ENCODE measurements around the gene CRY2.

CRY2 gene

GRCh38 chr11:45880772-45881570 is 33.7 kb downstream of the CRY2 start:
- Histone ChIP-seq H3K27me3 (ENCODE audit: insufficient read depth, low read depth, severe bottlenecking) (no peaks in the 10 kb centered on the region), H3K9me3 (ENCODE audit: severe bottlenecking) (no peaks in the 10 kb centered on the region), H3K4me3 (ENCODE audit: low read depth, low read length) (no peak overlapping the region), H3K36me3 (peaks cover 3% of the 10 kb centered on the region), H3K27ac (no peak overlapping the region)
- no peak for TF ChIP-seq CTCF (IDR thresholded peaks at IDR 0.05; ENCODE audit: low read depth, low read length)
- DNase-seq: no peak

DNA sequence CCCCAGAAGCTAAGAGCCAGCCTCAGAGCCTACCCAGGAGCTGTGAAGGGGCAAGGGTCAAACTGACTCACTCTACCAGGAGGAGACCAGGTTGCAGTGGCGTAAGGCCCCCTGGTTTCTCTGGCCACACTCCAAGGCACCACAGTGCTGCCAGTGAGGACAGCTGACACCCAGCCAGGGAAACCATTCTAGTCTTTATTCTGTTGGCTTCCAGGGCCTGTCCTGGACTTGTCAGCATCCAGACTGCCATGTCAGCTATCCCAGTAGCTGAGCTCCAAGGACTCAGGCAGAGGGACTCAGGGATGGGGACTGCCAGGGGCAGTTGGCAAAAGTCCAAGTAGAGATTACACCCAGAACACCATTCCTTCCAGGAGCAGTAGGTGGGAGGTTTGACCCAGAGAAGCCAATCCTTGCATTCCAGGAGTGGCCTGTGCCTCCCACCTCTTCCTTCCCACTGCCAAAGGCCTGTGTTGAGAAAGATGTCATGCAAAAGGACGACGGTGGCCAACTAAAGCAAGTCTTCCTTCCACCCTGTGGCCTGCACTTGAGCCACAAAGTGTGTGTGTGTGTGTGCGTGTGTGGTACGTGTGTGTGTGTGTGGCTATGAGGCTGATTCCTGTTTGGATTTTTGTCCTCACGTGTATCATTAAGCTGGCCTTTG is 34.6 kb downstream of the CRY2 start:
- no peak for DNase-seq
- no peaks in the 10 kb centered on the region for H3K9me3 ChIP-seq (ENCODE audit: severe bottlenecking)
- TF ChIP-seq CTCF (IDR thresholded peaks at IDR 0.05; ENCODE audit: low read depth, low read length): no peak
- no peak overlapping the region for H3K4me3 ChIP-seq (ENCODE audit: low read depth, low read length)
- H3K27me3 ChIP-seq (ENCODE audit: insufficient read depth, low read depth, severe bottlenecking): no peaks in the 10 kb centered on the region
- peaks cover 3% of the 10 kb centered on the region for H3K36me3 ChIP-seq
- no peak overlapping the region for H3K27ac ChIP-seq

GRCh38 chr11:45884596-45885185 is 37.4 kb downstream of the CRY2 start:
- Histone ChIP-seq H3K9me3 (ENCODE audit: severe bottlenecking) (no peaks in the 10 kb centered on the region), H3K27ac (peak overlapping the region; percentile 64; the same call in 1 of the 2 replicates), H3K27me3 (ENCODE audit: insufficient read depth, low read depth, severe bottlenecking) (no peaks in the 10 kb centered on the region), H3K36me3 (peaks cover 9% of the 10 kb centered on the region), H3K4me3 (ENCODE audit: low read depth, low read length) (no peak overlapping the region)
- no peak for TF ChIP-seq CTCF (IDR thresholded peaks at IDR 0.05; ENCODE audit: low read depth, low read length)
- DNase-seq: no peak

- H3K27ac ChIP-seq: peak within 1 kb of the TSS; percentile 65
- no peaks in the 10 kb centered on the region for H3K9me3 ChIP-seq (ENCODE audit: severe bottlenecking)
- H3K36me3 ChIP-seq: peaks cover 9% of the 10 kb centered on the region
- H3K27me3 ChIP-seq (ENCODE audit: insufficient read depth, low read depth, severe bottlenecking): no peaks in the 10 kb centered on the region
- TF ChIP-seq CTCF (IDR thresholded peaks at IDR 0.05; ENCODE audit: low read depth, low read length): no peak
- DNase-seq: peak; percentile 80
- H3K4me3 ChIP-seq (ENCODE audit: low read depth, low read length): peak within 1 kb of the TSS; percentile 81
Measured at GRCh38 chr11:45885274-45885920, 38.1 kb downstream of the CRY2 start, which contains the start of gene MAPK8IP1. Gene MAPK8IP1 (plus strand): TSS chr11:45885651. CDS start chr11:45885821, 170 bp downstream.

DNA sequence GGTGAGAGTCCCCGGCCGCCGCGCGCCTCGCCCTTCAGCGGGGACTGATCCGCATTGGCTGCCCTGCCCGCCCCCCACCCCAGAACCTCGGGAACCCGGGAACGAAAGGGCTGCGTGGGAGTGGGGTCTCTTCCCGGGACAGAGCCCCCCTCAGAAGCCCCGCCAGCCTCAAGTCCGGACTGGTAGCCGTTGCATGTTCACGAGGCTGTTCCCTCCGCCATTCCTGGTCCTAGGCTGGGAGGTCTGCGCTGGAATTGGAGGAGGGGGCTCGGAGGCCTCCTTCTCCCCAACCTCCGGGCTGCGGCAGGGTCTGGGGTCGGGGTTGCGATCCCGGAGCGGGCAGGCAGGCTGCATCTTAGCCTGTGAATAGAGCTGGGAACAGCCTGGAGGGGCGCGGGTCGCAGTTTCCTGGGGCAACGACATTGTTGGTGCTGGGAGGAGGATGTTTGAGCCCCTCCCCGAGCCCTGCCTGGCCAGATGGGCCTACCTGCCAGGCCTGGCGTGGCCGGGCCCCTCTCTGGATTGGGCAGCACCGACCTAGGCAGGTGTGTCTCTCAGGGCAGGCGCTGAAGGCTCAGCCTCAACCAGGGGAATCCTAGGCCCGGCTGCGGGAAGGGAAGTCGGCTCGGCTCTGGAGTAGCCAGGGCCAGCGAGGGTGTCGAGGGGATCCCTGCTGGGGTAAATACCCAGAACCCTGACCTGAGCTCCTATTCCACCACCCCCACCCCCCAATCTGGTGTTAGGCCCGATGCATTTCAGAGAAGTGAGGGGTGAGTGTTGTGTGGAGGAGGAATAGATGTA is 38.8 kb downstream of the CRY2 start:
- no peak for TF ChIP-seq CTCF (IDR thresholded peaks at IDR 0.05; ENCODE audit: low read depth, low read length)
- Histone ChIP-seq H3K4me3 (ENCODE audit: low read depth, low read length) (peak overlapping the region; percentile 81), H3K9me3 (ENCODE audit: severe bottlenecking) (no peaks in the 10 kb centered on the region), H3K27ac (peak overlapping the region; percentile 65), H3K36me3 (peaks cover 9% of the 10 kb centered on the region), H3K27me3 (ENCODE audit: insufficient read depth, low read depth, severe bottlenecking) (no peaks in the 10 kb centered on the region)
- peak; percentile 46 for DNase-seq

Data from WERI-Rb-1 (cell line).